Mesodermal cell (in vitro differentiated cells): ENCODE data around the gene TCTA.
A peak's percentile ranks its signal among the peaks of the same experiment; 100 is the strongest.

ENCODE experiments used
- H3K27ac ChIP-seq: 2 replicates; pipeline ENCODE4 v1.7.0; 2013; ENCODE audit warnings: mild to moderate bottlenecking, low read depth, low read length, moderate library complexity; ENCODE audit not compliant: severe bottlenecking
- H3K36me3 ChIP-seq: 2 replicates; pipeline ENCODE4 v1.7.1; 2013; ENCODE audit warnings: mild to moderate bottlenecking, low read length, moderate library complexity; ENCODE audit not compliant: control insufficient read depth, insufficient read depth
- H3K4me1 ChIP-seq: one replicate; pipeline ENCODE4 v1.7.1; 2013; ENCODE audit warnings: mild to moderate bottlenecking, low read length; ENCODE audit not compliant: insufficient read depth, control insufficient read depth, poor library complexity, severe bottlenecking
- H3K4me3 ChIP-seq: 2 replicates; pipeline ENCODE4 v1.7.0; 2013; ENCODE audit warnings: low read length, control low read depth, mild to moderate bottlenecking; ENCODE audit not compliant: insufficient read depth, poor library complexity, severe bottlenecking; ENCODE audit errors: extremely low read depth
- H3K9me3 ChIP-seq: 2 replicates; pipeline ENCODE4 v1.7.1; 2013; ENCODE audit warnings: mild to moderate bottlenecking, low read length, moderate library complexity; ENCODE audit not compliant: control insufficient read depth
- WGBS, 2 experiments: methylation state at CpG; one replicate each; pipeline ENCODE4 v1.1.5; 2013; ENCODE audit warnings: missing lambda C conversion rate in 2 of 2; ENCODE audit not compliant: insufficient coverage in 2 of 2; 5-methylcytosine and 5-hydroxymethylcytosine counted together

The TCTA gene

DNA sequence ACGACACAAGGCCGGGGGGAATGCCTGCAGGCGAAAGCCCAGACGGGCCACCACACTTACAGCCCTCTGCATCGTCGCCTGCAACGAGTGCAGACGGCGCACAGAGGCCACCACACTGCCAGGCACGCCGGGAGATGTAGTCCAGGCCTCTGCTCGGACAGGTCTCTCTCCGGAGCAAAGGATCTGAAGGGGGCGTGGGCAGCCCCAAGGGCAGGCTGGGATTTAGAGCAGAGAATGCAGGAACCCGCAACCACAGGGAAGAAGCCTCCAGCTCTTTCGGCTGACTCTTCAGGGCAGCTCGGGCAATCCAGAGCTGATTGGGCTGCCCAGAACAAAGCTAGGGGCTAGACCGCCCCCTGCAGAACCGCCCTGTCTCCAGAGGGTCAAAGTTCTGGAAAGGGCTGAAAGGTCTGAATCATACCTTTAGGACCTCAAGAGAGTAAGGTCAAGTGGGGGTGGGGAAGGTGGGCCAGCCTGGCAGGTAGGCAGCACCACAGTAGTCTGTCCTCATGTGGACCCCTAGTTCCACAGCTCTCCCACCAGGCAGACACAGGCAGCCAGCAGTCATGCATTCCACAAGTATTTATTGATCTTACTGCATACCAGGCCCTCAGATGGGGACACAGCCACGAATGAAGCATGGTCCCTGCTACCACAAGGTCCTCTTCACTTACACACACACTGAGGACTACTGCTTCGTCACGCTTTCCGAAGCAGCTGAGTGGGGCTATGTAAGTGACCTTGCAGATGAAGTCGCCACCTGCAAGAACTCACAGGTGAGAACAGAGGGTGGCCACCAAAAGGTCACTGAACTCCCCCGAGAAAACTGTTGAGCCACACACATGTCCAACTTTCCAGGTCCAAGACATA, 10.4 kb downstream of the TCTA start, which contains the start of gene AMT:
Gene AMT (minus strand): TSS at position 95 of the 870 bp plus-strand sequence. CDS start 23 bp downstream, at position 72.
- 34 to 36% methylated on average over 21 to 22 of the region's 25 CpGs for WGBS, 2 experiments
- H3K4me3 ChIP-seq, result peak within 1 kb of the TSS; percentile 37
- peaks cover 22% of the 10 kb centered on the region for H3K36me3 ChIP-seq

DNA sequence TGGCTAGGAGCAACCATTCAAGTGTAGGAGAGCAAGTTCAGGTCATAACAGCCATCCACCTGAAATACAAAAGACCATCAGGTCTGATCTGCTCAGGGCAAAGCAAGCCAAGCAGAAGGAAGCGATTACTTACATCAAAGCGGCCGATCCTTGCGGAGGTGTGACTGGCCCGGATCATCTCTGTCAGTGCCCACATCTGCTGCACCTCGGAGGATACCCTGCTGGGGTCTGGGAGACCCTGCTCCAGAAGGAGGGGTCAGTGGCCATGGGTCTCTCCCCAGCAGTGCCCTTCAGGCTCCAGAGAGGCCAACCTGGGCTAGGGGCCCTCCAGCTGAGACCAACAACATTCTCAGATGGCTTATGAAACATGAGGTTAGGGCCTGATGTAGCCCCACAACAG, 12.6 kb downstream of the TCTA start:
- no peaks in the 10 kb centered on the region for H3K9me3 ChIP-seq
- peaks cover 13% of the 10 kb centered on the region for H3K36me3 ChIP-seq
- no peak overlapping the region for H3K27ac ChIP-seq
- 96 to 98% methylated on average over 6 of the region's 6 CpGs for WGBS, 2 experiments
- peaks cover 20% of the 10 kb centered on the region for H3K4me1 ChIP-seq
- no peak overlapping the region for H3K4me3 ChIP-seq

More for the DNA sequence above, 10.4 kb downstream of the TCTA start, which contains the start of gene AMT:
- Histone ChIP-seq H3K27ac (peak within 1 kb of the TSS; percentile 92), H3K9me3 (no peaks in the 10 kb centered on the region), H3K4me1 (peaks cover 19% of the 10 kb centered on the region)

DNA sequence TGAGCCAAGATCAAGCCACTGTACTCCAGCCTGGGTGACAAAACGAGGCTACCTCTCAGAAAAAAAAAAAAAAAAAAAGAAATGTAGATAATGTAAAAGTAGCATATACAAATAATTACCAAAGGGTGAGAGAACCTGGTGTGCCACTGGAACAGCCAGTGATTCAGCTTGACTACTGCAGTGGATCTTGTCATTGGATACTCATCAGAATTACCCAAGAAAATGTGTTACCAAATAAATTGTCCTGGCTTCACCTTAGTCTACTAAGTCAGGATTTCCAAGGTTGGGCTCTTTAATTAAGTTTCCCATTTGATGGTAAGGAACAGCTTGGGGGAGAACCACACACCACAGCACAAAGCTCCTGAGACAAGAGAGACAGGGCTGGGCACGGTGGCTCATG, 15.4 kb downstream of the TCTA start:
- Histone ChIP-seq H3K36me3 (peaks cover 13% of the 10 kb centered on the region), H3K27ac (no peak overlapping the region), H3K4me3 (no peak overlapping the region), H3K4me1 (peaks cover 8% of the 10 kb centered on the region), H3K9me3 (no peaks in the 10 kb centered on the region)
- 92 to 100% methylated on average over 1 of the region's 2 CpGs for WGBS, 2 experiments

DNA sequence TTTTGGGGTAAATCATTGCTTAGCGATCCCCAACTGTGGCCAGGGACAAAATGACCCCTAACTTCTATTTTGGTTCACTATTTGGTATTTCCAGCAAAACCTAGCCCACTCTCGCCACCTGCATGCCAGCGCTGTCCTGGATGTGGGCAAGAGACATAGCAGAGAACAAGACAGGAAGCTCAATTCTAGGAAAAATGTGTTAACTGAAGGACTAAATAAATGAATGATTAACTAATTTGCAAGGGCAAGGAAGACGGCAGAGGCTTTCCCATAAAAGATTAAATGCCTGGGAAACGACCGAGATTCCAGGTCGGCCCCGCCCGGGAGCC, 16.5 kb downstream of the TCTA start:
- peak overlapping the region; percentile 61 for H3K4me3 ChIP-seq
- H3K4me1 ChIP-seq, result peaks cover 3% of the 10 kb centered on the region
- H3K36me3 ChIP-seq, result peaks cover 13% of the 10 kb centered on the region
- WGBS, 2 experiments, result 1 to 16% methylated on average over 6 to 7 of the region's 9 CpGs
- no peaks in the 10 kb centered on the region for H3K9me3 ChIP-seq
- no peak overlapping the region for H3K27ac ChIP-seq

DNA sequence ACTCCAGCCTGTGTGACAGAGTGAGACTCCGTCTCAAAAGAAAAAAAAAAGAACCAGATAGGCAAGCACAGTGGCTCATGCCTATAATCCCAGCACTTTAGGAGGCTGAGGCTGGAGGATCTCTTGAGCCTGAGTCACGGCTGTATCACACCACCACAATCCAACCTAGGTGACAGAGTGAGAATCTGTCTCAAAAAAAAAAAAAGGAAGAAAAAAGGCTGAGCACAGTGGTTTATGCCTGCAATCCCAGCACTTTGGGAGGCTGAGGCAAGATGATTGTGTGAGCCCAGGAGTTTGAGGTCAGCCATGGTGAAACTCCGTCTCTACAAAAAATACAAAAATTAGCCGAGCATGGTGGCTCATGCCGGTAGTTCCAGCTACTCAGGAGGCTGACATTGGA, 22.5 kb downstream of the TCTA start:
- Histone ChIP-seq H3K27ac (no peak overlapping the region), H3K36me3 (no peaks in the 10 kb centered on the region), H3K4me3 (no peak overlapping the region), H3K9me3 (no peaks in the 10 kb centered on the region), H3K4me1 (peaks cover under 1% of the 10 kb centered on the region)
- 83 to 90% methylated on average over 3 to 4 of the region's 5 CpGs for WGBS, 2 experiments

DNA sequence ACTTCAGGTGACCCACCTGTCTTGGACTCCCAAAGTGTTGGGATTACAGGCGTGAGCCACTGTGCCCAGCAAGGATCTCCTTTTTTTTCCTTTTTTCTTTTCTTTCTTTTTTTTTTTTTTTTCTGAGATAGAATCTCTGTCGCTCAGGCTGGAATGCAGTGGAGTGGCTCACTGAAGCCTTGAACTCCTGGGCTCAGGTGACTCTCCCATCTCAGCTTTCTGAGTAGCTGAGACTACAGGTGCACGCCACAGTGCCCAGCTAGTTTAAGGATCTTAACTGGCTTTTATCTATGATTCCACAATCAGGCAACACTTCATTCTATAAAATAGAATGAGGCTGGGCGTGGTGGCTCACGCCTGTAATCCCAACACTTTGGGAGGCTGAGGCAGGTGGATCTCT, 33.2 kb downstream of the TCTA start:
- no peak overlapping the region for H3K4me3 ChIP-seq
- no peaks in the 10 kb centered on the region for H3K4me1 ChIP-seq
- no peaks in the 10 kb centered on the region for H3K9me3 ChIP-seq
- no peak overlapping the region for H3K27ac ChIP-seq
- no peaks in the 10 kb centered on the region for H3K36me3 ChIP-seq
- WGBS, 2 experiments, result 83 to 100% methylated on average over 1 to 3 of the region's 5 CpGs

DNA sequence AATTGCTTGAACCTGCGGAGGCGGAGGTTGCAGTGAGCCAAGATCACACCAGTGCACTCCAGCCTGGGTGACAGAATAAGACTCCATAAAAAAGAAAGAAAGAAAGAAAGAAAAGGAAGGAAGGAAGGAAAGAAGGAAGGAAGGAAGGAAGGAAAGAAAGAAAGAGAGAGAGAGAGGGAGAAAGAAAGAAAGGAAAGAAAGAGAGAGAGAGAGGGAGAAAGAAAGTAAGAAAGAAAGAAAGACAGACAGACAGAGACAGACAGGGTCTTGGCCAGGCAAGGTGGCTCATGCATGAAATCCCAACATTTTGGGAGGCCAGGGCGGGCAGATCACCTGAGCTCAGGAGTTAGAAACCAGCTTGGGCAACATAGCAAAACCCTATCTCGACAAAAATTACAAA, 41.4 kb downstream of the TCTA start:
- H3K36me3 ChIP-seq, result no peaks in the 10 kb centered on the region
- H3K9me3 ChIP-seq, result no peaks in the 10 kb centered on the region
- no peak overlapping the region for H3K27ac ChIP-seq
- WGBS, 2 experiments, result 90 to 92% methylated on average over 2 to 4 of the region's 4 CpGs
- H3K4me1 ChIP-seq, result peaks cover 12% of the 10 kb centered on the region
- no peak overlapping the region for H3K4me3 ChIP-seq

DNA sequence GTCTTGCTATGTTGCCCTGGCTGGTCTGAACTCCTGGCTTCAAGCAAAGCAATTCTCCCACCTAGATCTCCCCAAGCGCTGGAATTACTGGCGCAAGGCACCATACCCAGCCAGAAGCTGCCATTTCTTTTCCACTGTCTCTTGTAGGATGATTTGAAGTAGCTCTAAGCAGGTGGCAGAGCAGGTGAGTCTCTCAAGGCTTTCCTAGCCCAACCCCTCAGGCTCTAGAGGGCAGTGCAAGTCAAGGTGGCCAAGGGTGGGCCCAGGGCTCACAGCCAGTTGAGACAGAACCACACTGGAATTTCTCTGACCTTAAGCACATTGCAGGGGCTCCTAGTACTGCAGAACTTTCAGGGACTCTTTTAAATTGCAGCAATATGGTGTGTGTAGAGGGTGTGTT, 42.2 kb downstream of the TCTA start:
- peaks cover 20% of the 10 kb centered on the region for H3K4me1 ChIP-seq
- H3K9me3 ChIP-seq, result no peaks in the 10 kb centered on the region
- H3K4me3 ChIP-seq, result no peak overlapping the region
- H3K36me3 ChIP-seq, result no peaks in the 10 kb centered on the region
- no peak overlapping the region for H3K27ac ChIP-seq
- WGBS, 2 experiments, result 57% methylated on average over 1 of the region's 2 CpGs; no CpG with 5 or more reads in 1 of the 2 experiments

DNA sequence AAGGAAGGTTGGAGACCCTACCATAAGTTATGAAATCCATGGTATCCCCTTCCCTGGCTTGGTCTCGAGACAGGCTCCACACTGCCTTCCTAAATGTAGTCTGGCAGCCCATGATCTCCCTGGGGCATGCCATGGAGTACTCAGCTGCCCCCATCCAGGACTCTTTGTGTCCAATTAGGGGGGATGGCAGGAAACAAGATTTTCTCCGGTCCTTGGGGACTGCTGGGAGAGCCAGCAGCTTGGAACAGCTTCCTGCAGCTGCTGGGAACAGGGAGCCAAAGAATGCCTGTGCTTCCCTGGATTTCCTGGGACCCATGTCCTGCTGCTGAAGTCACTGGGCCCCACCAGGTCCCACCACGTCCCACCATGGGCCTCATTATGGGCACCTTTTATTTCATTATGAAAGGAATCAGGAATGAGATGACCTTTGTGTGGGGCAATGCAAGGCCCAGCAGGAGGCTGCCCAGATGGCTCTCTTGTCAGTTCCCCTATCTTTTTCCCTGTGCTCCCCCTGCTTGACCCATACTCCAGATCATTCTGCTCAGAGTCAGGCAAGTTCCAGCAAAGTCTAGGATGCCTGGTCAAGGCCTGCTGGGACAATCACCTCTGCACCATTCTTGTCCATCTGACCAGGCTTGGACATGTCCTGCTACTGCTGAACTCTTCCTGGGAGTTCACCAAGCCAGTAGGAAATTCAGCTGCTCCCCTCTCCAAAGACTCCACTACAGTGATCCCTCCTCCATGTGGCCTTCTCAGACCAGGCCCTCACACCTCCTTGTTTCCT, 42.9 kb downstream of the TCTA start:
- no peak overlapping the region for H3K27ac ChIP-seq
- peaks cover 26% of the 10 kb centered on the region for H3K4me1 ChIP-seq
- no peak overlapping the region for H3K4me3 ChIP-seq
- 89 to 94% methylated on average over 2 to 3 of the region's 3 CpGs for WGBS, 2 experiments
- H3K9me3 ChIP-seq, result no peaks in the 10 kb centered on the region
- no peaks in the 10 kb centered on the region for H3K36me3 ChIP-seq

DNA sequence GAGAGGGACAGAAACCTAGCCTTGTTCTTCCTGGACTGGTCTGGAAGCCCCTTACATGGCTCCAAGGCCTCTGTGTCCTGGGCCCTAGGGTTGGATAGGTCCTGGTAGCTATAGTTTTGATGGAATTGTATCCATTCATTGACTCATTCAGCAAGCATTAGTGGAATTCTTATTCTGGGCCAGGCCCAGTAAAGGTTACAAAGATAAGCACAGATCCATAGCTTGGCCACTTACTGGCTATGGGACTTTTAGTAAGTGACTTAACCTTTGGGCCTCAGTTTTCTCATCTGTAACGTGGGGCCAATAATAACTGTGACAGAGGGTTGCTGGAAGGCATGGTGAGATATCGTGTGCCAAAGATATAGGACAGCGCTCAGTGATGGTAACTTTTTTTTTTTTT, 44.2 kb downstream of the TCTA start:
- Histone ChIP-seq H3K4me1 (peaks cover 40% of the 10 kb centered on the region), H3K36me3 (no peaks in the 10 kb centered on the region), H3K27ac (no peak overlapping the region), H3K4me3 (no peak overlapping the region), H3K9me3 (no peaks in the 10 kb centered on the region)
- WGBS, 2 experiments, result 100% methylated on average over 3 of the region's 3 CpGs; no CpG with 5 or more reads in 1 of the 2 experiments
